Measurements from ENCODE around the gene CD209.

GRCh38 chr19:7731218-7731595, 16.1 kb downstream of the CD209 start:
- TF ChIP-seq EZH2 (IDR thresholded peaks at IDR 0.05) (no peak), CTCF (IDR thresholded peaks at IDR 0.05 in 2 of 3, conservative IDR thresholded peaks at IDR 0.05 in 1 of 3; ENCODE audit: borderline replicate concordance in 1 of 3, insufficient read depth in 1 of 3, low read depth in 2 of 3, low read length in 2 of 3) (no peak), SP1 (IDR thresholded peaks at IDR 0.05; ENCODE audit: low read depth) (no peak), RAD21 (IDR thresholded peaks at IDR 0.05; ENCODE audit: low read depth) (no peak), POLR2AphosphoS5 (IDR thresholded peaks at IDR 0.05; ENCODE audit: low read depth, low read length) (no peak), POLR2A (IDR thresholded peaks at IDR 0.05; ENCODE audit: borderline replicate concordance, extremely low read depth, insufficient read depth, insufficient read length) (no peak)

All from HCT116 (cell line).